Trophoblast cell (in vitro differentiated cells and primary cell): Measurements from ENCODE around the gene LRP1B.
A peak's percentile ranks its signal among the peaks of the same experiment; 100 is the strongest.

Experiments used
- DNase-seq, 2 donors: peaks; one replicate each; pipeline ENCODE4 v3.0.0-alpha.2; 2016
- H2AFZ ChIP-seq: 2 replicates; pipeline ENCODE4 v1.6.1; 2013; ENCODE audit warnings: low read length, moderate library complexity, mild to moderate bottlenecking; ENCODE audit not compliant: insufficient read depth, poor library complexity
- H2AK5ac ChIP-seq: 2 replicates; pipeline ENCODE4 v1.6.1; 2013; ENCODE audit warnings: mild to moderate bottlenecking, low read length
- H2BK120ac ChIP-seq: 2 replicates; pipeline ENCODE4 v1.6.1; 2013; ENCODE audit warnings: low read length, mild to moderate bottlenecking, moderate library complexity; ENCODE audit not compliant: insufficient read depth, poor library complexity
- H2BK12ac ChIP-seq: 2 replicates; pipeline ENCODE4 v1.6.1; 2013; ENCODE audit warnings: mild to moderate bottlenecking, low read length, moderate library complexity
- H2BK5ac ChIP-seq: 2 replicates; pipeline ENCODE4 v1.6.1; 2013; ENCODE audit warnings: low read length, low read depth, moderate library complexity, mild to moderate bottlenecking; ENCODE audit not compliant: poor library complexity
- H3K14ac ChIP-seq: 2 replicates; pipeline ENCODE4 v1.6.1; 2013; ENCODE audit warnings: mild to moderate bottlenecking, low read length
- H3K18ac ChIP-seq: 2 replicates; pipeline ENCODE4 v1.6.1; 2013; ENCODE audit warnings: mild to moderate bottlenecking, low read length
- H3K23ac ChIP-seq: 2 replicates; pipeline ENCODE4 v1.6.1; 2013; ENCODE audit warnings: low read length
- H3K27ac ChIP-seq: 2 replicates; pipeline ENCODE4 v1.5.1; 2013; ENCODE audit warnings: low read depth, mild to moderate bottlenecking, inconsistent platforms, low read length, moderate library complexity
- H3K27me3 ChIP-seq: 2 replicates; pipeline ENCODE4 v1.6.1; 2013; ENCODE audit warnings: inconsistent platforms, mild to moderate bottlenecking, low read length, moderate library complexity; ENCODE audit not compliant: insufficient read depth
- H3K36me3 ChIP-seq, 2 experiments: 1 replicate in 1 of 2; 2 replicates in 1 of 2; pipeline ENCODE4 v1.6.1; 2013; ENCODE audit warnings: low read length in 2 of 2, mild to moderate bottlenecking in 2 of 2, moderate library complexity in 1 of 2; ENCODE audit not compliant: insufficient read depth in 2 of 2, control insufficient read depth in 1 of 2
- H3K4ac ChIP-seq: 2 replicates; pipeline ENCODE4 v1.6.1; 2013; ENCODE audit warnings: low read depth, mild to moderate bottlenecking, low read length, moderate library complexity
- H3K4me1 ChIP-seq, 2 experiments: 1 replicate in 1 of 2; 2 replicates in 1 of 2; pipeline ENCODE4 v1.6.1; 2013; ENCODE audit warnings: low read length in 2 of 2, mild to moderate bottlenecking in 2 of 2, moderate library complexity in 1 of 2; ENCODE audit not compliant: insufficient read depth in 2 of 2, control insufficient read depth in 1 of 2
- H3K4me2 ChIP-seq: 2 replicates; pipeline ENCODE4 v1.6.1; 2013; ENCODE audit warnings: inconsistent platforms, mild to moderate bottlenecking, low read length, moderate library complexity
- H3K4me3 ChIP-seq: 2 replicates; pipeline ENCODE4 v1.5.1; 2013; ENCODE audit warnings: mild to moderate bottlenecking, low read depth, low read length, inconsistent platforms
- H3K79me1 ChIP-seq: one replicate; pipeline ENCODE4 v1.6.1; 2013; ENCODE audit warnings: low read length
- H3K79me2 ChIP-seq: 2 replicates; pipeline ENCODE4 v1.6.1; 2013; ENCODE audit warnings: low read length, mild to moderate bottlenecking; ENCODE audit not compliant: control insufficient read depth, insufficient read depth, poor library complexity
- H3K9ac ChIP-seq: 2 replicates; pipeline ENCODE4 v1.6.1; 2013; ENCODE audit warnings: mild to moderate bottlenecking, low read length
- H3K9me3 ChIP-seq: 2 replicates; pipeline ENCODE4 v1.6.1; 2013; ENCODE audit warnings: low read depth, mild to moderate bottlenecking, control low read depth, inconsistent platforms, low read length; ENCODE audit not compliant: insufficient read depth
- H4K12ac ChIP-seq: 2 replicates; pipeline ENCODE4 v1.6.1; 2013; ENCODE audit warnings: low read depth, mild to moderate bottlenecking, low read length, moderate library complexity
- H4K8ac ChIP-seq: 2 replicates; pipeline ENCODE4 v1.6.1; 2013; ENCODE audit warnings: low read depth, mild to moderate bottlenecking, low read length, moderate library complexity
- H4K91ac ChIP-seq: one replicate; pipeline ENCODE4 v1.6.1; 2013; ENCODE audit warnings: low read depth, mild to moderate bottlenecking, low read length, moderate library complexity
- WGBS: extraction: QIAGEN DNeasy Blood & Tissue Kit; methylation state at CpG from one replicate; pipeline ENCODE4 v1.1.7; 2013; ENCODE audit warnings: missing lambda C conversion rate; ENCODE audit not compliant: insufficient read length, insufficient coverage; ENCODE audit errors: extremely low coverage; 5-methylcytosine and 5-hydroxymethylcytosine counted together

LRP1B gene

GRCh38 chr2:140862181-140862580 is 1268.6 kb downstream of the LRP1B start:
- H2BK120ac ChIP-seq: no peak overlapping the region
- no peak overlapping the region for H2BK5ac ChIP-seq
- H3K23ac ChIP-seq: no peak overlapping the region
- H4K91ac ChIP-seq: no peak overlapping the region
- H3K79me1 ChIP-seq: no peaks in the 10 kb centered on the region
- no peak overlapping the region for H2AK5ac ChIP-seq
- H3K79me2 ChIP-seq: no peaks in the 10 kb centered on the region
- H3K9me3 ChIP-seq: no peaks in the 10 kb centered on the region
- no peak overlapping the region for H3K27ac ChIP-seq
- DNase-seq: no peak
- H3K14ac ChIP-seq: no peak overlapping the region
- no CpG with 5 or more reads among the region's 2 CpGs for WGBS
- no peak overlapping the region for H3K18ac ChIP-seq
- H3K4me3 ChIP-seq: no peak overlapping the region
- H3K36me3 ChIP-seq: no peaks in the 10 kb centered on the region
- no peak overlapping the region for H3K4me2 ChIP-seq
- H3K4ac ChIP-seq: no peak overlapping the region
- no peak overlapping the region for H4K12ac ChIP-seq
- no peaks in the 10 kb centered on the region for H3K4me1 ChIP-seq
- no peak overlapping the region for H2AFZ ChIP-seq
- H3K27me3 ChIP-seq: no peaks in the 10 kb centered on the region
- no peak overlapping the region for H3K9ac ChIP-seq
- H4K8ac ChIP-seq: no peak overlapping the region
- H2BK12ac ChIP-seq: no peak overlapping the region

GRCh38 chr2:140861666-140862065 is 1269.2 kb downstream of the LRP1B start:
- H3K4me1 ChIP-seq: no peaks in the 10 kb centered on the region
- no peaks in the 10 kb centered on the region for H3K36me3 ChIP-seq
- no peak overlapping the region for H2BK120ac ChIP-seq
- H3K9ac ChIP-seq: no peak overlapping the region
- no peak overlapping the region for H2AK5ac ChIP-seq
- no CpG with 5 or more reads among the region's 3 CpGs for WGBS
- no peak for DNase-seq
- no peaks in the 10 kb centered on the region for H3K9me3 ChIP-seq
- H3K18ac ChIP-seq: no peak overlapping the region
- H3K23ac ChIP-seq: no peak overlapping the region
- no peak overlapping the region for H2AFZ ChIP-seq
- H4K91ac ChIP-seq: no peak overlapping the region
- H3K4me2 ChIP-seq: no peak overlapping the region
- H3K79me2 ChIP-seq: no peaks in the 10 kb centered on the region
- H3K4me3 ChIP-seq: no peak overlapping the region
- H3K27ac ChIP-seq: no peak overlapping the region
- H4K12ac ChIP-seq: no peak overlapping the region
- H3K14ac ChIP-seq: no peak overlapping the region
- H2BK5ac ChIP-seq: no peak overlapping the region
- H4K8ac ChIP-seq: no peak overlapping the region
- H2BK12ac ChIP-seq: no peak overlapping the region
- H3K79me1 ChIP-seq: no peaks in the 10 kb centered on the region
- H3K4ac ChIP-seq: no peak overlapping the region
- H3K27me3 ChIP-seq: no peaks in the 10 kb centered on the region

- Histone ChIP-seq H4K12ac (no peak overlapping the region), H3K9ac (no peak overlapping the region), H2AK5ac (no peak overlapping the region), H2AFZ (no peak overlapping the region), H3K9me3 (no peaks in the 10 kb centered on the region), H3K4ac (no peak overlapping the region), H3K79me1 (no peaks in the 10 kb centered on the region), H2BK5ac (no peak overlapping the region), H3K79me2 (no peaks in the 10 kb centered on the region), H2BK12ac (no peak overlapping the region), H4K8ac (peak overlapping the region; percentile 28), H3K4me1 (no peaks in the 10 kb centered on the region), H3K18ac (no peak overlapping the region), H4K91ac (no peak overlapping the region), H3K4me3 (no peak overlapping the region), H3K36me3 (no peaks in the 10 kb centered on the region), H3K14ac (no peak overlapping the region), H3K27me3 (no peaks in the 10 kb centered on the region), H2BK120ac (no peak overlapping the region), H3K23ac (no peak overlapping the region), H3K4me2 (no peak overlapping the region), H3K27ac (no peak overlapping the region)
- DNase-seq: no peak
- no CpG with 5 or more reads among the region's 2 CpGs for WGBS
Measured at GRCh38 chr2:140855471-140855870, 1275.3 kb downstream of the LRP1B start.

- Histone ChIP-seq H3K79me1 (no peaks in the 10 kb centered on the region), H3K9ac (no peak overlapping the region), H3K4me3 (no peak overlapping the region), H3K9me3 (no peaks in the 10 kb centered on the region), H3K4me1 (no peaks in the 10 kb centered on the region), H3K14ac (no peak overlapping the region), H2BK12ac (no peak overlapping the region), H4K91ac (no peak overlapping the region), H3K23ac (no peak overlapping the region), H2AK5ac (no peak overlapping the region), H2AFZ (no peak overlapping the region), H3K79me2 (no peaks in the 10 kb centered on the region), H3K18ac (no peak overlapping the region), H4K12ac (no peak overlapping the region), H3K27ac (no peak overlapping the region), H3K4me2 (no peak overlapping the region), H4K8ac (no peak overlapping the region), H2BK120ac (no peak overlapping the region), H3K27me3 (no peaks in the 10 kb centered on the region), H3K36me3 (no peaks in the 10 kb centered on the region), H2BK5ac (no peak overlapping the region), H3K4ac (no peak overlapping the region)
- no peak for DNase-seq
- no CpG with 5 or more reads among the region's 4 CpGs for WGBS
Measured at GRCh38 chr2:140851258-140851981, 1279.4 kb downstream of the LRP1B start.
